ENCODE data around the gene GPRC6A.
"Not testable (repeated sequence)": the region's sequence is repeated elsewhere in the genome, so short reads cannot be mapped to it uniquely, and the experiment has no call there.

GPRC6A gene, protein sequence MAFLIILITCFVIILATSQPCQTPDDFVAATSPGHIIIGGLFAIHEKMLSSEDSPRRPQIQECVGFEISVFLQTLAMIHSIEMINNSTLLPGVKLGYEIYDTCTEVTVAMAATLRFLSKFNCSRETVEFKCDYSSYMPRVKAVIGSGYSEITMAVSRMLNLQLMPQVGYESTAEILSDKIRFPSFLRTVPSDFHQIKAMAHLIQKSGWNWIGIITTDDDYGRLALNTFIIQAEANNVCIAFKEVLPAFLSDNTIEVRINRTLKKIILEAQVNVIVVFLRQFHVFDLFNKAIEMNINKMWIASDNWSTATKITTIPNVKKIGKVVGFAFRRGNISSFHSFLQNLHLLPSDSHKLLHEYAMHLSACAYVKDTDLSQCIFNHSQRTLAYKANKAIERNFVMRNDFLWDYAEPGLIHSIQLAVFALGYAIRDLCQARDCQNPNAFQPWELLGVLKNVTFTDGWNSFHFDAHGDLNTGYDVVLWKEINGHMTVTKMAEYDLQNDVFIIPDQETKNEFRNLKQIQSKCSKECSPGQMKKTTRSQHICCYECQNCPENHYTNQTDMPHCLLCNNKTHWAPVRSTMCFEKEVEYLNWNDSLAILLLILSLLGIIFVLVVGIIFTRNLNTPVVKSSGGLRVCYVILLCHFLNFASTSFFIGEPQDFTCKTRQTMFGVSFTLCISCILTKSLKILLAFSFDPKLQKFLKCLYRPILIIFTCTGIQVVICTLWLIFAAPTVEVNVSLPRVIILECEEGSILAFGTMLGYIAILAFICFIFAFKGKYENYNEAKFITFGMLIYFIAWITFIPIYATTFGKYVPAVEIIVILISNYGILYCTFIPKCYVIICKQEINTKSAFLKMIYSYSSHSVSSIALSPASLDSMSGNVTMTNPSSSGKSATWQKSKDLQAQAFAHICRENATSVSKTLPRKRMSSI

DNA sequence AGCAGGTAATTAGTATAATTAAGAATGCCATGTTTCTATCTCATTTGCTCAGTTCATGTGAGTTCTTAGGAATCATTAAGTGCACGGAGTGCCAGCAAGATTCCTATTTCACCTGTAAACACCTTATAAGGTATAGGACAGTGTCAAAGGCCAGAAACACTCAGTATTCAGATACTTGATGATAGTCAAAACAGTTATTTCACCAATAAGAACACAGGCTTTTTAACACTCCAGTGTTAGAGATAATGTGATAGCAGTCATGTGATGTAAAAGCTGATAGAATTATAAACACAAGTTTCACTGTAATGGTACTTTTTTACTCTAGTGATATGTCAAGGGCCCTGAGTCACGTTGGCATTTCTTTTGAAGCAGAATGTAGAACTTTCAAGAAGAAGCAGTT lies at the start of gene GPRC6A:
TSS of gene GPRC6A (minus strand) at position 101 of the 400 bp plus-strand sequence. CDS start at position 31, 70 bp downstream.
- DNase-seq, result no peak

DNA sequence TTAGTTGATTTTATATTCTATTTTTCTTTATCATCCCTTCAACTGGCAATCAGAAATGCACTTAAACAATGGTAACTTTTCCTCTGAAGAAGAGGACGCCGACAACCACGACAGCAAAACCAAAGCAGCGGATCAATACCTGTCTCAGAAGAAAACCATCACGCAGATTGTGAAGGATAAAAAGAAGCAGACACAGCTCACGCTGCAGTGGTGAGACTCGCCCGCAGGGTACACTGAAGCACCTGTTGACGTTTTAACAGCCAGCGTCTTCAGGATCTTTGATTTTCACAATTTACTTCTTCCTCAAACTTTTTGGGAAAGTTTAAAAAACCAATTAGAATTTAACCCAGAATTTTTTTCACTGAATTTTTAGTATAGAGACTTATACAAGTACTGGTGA lies 48.9 kb upstream of the GPRC6A start:
- DNase-seq, result no peak

- no peak for DNase-seq
Observed at GRCh38 chr6:116876635-116877611, 48.0 kb upstream of the GPRC6A start, which contains the start of gene RFX6. Gene RFX6, plus strand, starts transcription at chr6:116877242. Its CDS starts 34 bp downstream, at chr6:116877276.

GRCh38 chr6:116876107-116876506 lies 47.2 kb upstream of the GPRC6A start:
- no peak for DNase-seq

- DNase-seq, result no peak
Observed at GRCh38 chr6:116872771-116873170, 43.9 kb upstream of the GPRC6A start.

DNA sequence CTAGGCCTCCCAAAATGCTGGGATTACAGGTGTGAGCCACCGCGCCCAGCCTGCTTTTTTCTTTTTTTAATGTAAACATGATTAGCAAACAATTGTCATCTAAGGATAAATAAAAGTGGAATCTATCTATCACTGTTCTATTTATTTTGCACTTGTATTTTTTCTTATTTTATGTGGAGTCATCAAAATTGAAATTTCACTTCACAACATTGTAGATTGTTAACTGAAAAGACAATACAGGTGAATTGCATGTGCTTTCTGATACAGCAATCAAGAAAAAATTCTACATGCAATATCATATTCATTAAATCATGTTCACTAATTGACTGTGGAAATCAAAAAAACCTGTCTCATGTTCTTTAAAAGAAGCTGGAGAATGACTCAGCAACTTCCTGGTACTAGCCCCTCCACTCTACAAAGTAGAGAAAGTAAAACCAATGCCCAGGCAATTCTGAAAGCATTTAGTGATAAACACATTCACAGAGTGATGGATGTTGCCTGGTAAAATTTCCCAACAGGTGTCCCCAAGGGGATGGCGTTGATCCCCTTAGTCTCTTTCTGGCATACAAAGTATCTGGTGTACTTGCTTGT lies 37.5 kb upstream of the GPRC6A start:
- no peak for DNase-seq

GRCh38 chr6:116859264-116859663 lies 30.4 kb upstream of the GPRC6A start:
- no peak for DNase-seq

DNA sequence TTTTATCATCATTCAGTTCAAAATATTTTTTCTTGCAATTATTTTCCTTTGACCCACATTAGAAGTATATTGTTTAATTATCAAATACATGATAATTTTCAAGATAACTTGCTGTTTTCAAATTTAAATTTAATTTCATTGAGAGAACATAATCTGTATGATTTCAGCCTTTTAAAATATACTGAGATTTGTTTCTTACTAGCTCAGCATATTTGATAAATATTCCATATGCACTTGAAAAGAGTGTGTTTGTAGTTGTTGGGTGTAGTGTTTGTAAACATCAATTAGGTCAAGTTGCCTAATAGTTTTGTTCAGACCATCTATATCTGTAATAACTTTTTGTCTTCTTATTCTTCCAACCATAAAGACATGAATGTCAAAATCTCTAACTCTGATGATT lies 29.2 kb upstream of the GPRC6A start:
- no peak for DNase-seq

- DNase-seq, result no peak
Observed at GRCh38 chr6:116847227-116847626, 18.3 kb upstream of the GPRC6A start.

GRCh38 chr6:116842459-116842858 lies 13.6 kb upstream of the GPRC6A start:
- DNase-seq, result no peak

GRCh38 chr6:116840091-116840490 lies 11.2 kb upstream of the GPRC6A start:
- no peak for DNase-seq

- DNase-seq, result no peak
Observed at GRCh38 chr6:116836606-116837342, 7.9 kb upstream of the GPRC6A start.

GRCh38 chr6:116834526-116834925 lies 5.6 kb upstream of the GPRC6A start:
- DNase-seq, result not testable (repeated sequence)

GRCh38 chr6:116827561-116828240 lies 1.2 kb downstream of the GPRC6A start:
- no peak for DNase-seq

DNA sequence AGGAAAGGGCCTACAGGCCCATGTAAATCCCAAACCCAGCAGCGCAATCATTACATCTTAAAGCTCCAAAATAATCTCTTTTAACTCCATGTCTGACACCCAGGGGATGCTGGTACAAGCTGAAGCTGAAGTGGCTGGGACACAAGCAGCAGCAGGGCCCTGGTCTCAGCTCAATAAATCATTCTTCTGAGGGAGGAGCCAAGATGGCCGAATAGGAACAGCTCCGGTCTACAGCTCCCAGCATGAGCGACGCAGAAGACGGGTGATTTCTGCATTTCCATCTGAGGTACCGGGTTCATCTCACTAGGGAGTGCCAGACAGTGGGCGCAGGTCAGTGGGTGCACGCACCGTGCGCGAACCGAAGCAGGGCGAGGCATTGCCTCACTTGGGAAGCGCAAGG lies 12.5 kb downstream of the GPRC6A start:
- DNase-seq, result not testable (repeated sequence)

DNA sequence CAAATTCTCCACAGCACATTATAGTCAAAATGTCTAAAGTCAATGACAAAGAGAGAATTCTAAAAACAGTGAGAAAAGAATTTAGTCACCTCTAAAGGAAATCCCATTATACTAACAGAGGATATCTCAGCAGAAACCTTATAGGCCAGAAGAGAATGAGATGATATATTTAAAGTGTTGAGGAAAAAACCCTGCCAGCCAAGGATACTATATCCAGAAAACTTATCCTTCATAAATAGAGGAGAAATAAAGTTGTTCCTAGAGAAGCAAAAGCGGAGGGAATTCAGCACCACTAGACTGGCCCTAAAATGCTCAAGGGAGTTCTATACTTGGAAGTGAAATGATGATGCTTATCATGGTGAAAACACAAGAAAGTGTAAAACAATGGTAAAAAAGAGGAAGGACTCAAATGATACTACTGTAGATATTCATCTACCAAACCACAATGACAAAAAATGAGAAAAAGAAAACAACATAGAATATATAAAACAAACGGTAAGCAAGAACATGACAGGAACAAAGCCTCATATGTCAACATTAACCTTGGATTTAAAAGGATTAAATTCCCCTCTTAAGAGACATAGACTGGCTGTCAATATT lies 16.7 kb downstream of the GPRC6A start:
- DNase-seq, result no peak

DNA sequence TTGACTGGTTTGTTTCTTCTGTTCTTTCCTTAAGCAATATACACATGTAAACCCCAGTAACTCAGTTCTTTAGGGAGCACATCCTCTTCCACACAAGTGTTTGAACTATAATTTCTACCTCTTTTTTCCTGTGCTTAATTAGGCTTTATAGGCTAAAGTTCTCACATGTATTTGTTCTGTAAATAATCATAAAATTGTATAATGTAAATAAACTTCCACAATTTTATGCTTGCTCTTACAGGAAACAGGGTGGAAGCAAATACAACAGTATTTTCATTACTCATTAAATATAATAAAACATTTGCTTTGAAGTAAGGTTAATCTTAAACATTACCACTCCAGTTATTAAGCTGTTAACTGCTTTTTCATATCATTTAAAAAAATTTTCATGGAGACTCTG lies 26.9 kb downstream of the GPRC6A start:
- DNase-seq, result no peak

GRCh38 chr6:116799945-116800344 lies 28.9 kb downstream of the GPRC6A start:
- no peak for DNase-seq

GRCh38 chr6:116797585-116797984 lies 31.3 kb downstream of the GPRC6A start:
- no peak for DNase-seq

DNA sequence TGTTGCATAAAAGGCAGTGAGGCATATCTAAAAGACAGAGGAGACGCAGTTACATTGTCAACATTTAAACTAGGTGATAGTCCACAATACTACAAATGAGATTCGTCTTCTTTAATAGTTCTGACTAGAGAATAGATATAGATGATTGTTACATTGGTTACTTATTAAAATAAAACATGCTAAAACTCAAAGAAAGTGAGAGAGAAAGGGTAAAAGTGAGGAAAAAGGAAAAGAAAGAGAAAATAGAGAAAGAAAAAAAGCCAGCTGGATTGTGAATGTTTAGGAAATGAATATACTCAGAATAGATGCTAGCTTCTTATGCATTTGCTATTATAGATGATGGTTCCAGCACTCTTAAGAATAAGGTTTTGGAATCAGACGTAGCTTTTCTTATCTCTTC lies 35.7 kb downstream of the GPRC6A start:
- no peak for DNase-seq

All from activated CD4-positive, alpha-beta T cell treated with anti-CD3 and anti-CD28 coated beads, Interleukin-2, amount 50 U/mL, for 48 hours (primary cell).